Duodenal mucosa (tissue), 2 donors: ENCODE measurements around the gene CACNA1D.
"Not testable (repeated sequence)": the region's sequence is repeated elsewhere in the genome, so short reads cannot be mapped to it uniquely, and the experiment has no call there.

Source experiments
- H3K27ac ChIP-seq: one replicate; pipeline ENCODE4 v1.7.0; 2013; ENCODE audit warnings: low read depth, low read length
- H3K27me3 ChIP-seq, 2 donors: one replicate each; pipeline ENCODE4 v1.7.0; 2013; ENCODE audit warnings: low read length in 2 of 2, control low read depth in 1 of 2; ENCODE audit not compliant: insufficient read depth in 2 of 2, control insufficient read depth in 1 of 2
- H3K36me3 ChIP-seq, 2 donors: one replicate each; pipeline ENCODE4 v1.7.0; 2013; ENCODE audit warnings: low read length in 2 of 2, control low read depth in 1 of 2; ENCODE audit not compliant: insufficient read depth in 2 of 2, control insufficient read depth in 1 of 2
- H3K4me1 ChIP-seq, 2 donors: one replicate each; pipeline ENCODE4 v1.7.0; 2013; ENCODE audit warnings: low read length in 2 of 2, control low read depth in 1 of 2; ENCODE audit not compliant: insufficient read depth in 2 of 2, control insufficient read depth in 1 of 2
- H3K4me3 ChIP-seq, 2 donors: one replicate each; pipeline ENCODE4 v1.7.0; 2013; ENCODE audit warnings: low read length in 2 of 2, low read depth in 1 of 2
- H3K9ac ChIP-seq, 2 donors: one replicate each; pipeline ENCODE4 v1.7.0; 2013; ENCODE audit warnings: low read length in 2 of 2, low read depth in 1 of 2
- H3K9me3 ChIP-seq, 2 donors: one replicate each; pipeline ENCODE4 v1.7.0; 2013; ENCODE audit warnings: low read length in 2 of 2, control low read depth in 1 of 2; ENCODE audit not compliant: control insufficient read depth in 1 of 2

The CACNA1D gene

DNA sequence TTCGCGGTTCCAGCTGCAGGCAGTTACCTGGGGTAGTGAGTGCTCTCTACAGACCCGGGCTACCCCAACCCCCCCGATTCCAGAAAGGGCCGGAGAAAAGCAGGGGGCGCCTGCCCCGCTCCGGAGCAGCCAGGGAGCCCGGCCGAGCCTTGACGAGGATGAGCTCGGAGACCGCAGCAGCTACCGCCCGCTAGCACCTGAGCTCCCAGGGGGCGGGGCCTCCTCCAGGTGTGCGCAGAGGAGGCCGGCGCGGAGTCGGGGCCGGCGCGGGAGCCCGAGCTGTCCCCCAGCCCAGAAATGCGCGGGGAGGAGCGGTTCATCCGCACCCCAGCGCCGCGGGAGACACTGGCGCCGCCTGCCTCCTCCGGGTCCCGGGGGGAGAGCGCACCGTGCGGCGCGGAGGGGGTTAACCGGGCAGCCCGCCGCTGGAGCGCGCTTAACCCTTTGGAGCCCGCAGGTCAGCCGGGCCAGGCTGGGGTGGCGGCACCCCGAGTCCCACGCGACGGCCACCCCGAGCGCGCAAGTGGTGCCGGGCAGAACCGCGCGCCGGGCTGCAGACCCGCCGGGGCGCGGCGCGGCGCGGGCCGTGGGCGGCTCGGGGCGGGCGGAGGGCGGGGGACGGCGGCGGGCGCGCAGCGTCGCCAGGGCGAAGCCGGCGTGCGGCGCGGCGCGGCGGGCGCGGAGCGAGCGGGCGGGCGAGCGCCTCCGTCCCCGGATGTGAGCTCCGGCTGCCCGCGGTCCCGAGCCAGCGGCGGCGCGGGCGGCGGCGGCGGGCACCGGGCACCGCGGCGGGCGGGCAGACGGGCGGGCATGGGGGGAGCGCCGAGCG lies at the start of gene CACNA1D:
Gene CACNA1D, plus strand, starts transcription at position 649 of the 829 bp plus-strand sequence. CDS start 556 bp downstream, outside the sequence.
- no peak within 1 kb of the TSS for H3K27ac ChIP-seq
- H3K9me3 ChIP-seq: no peaks in the 10 kb centered on the region
- H3K36me3 ChIP-seq: no peaks in the 10 kb centered on the region
- peak within 1 kb of the TSS; percentile 65 to 73 for H3K4me3 ChIP-seq
- H3K27me3 ChIP-seq: peaks cover 3 to 6% of the 10 kb centered on the region in 2 donors
- H3K4me1 ChIP-seq: peaks cover 15 to 29% of the 10 kb centered on the region in 2 donors
- peak within 1 kb of the TSS; percentile 47 to 54 for H3K9ac ChIP-seq

GRCh38 chr3:53457068-53457467 lies 37.3 kb upstream of the CACNA1D start:
- Histone ChIP-seq H3K36me3 (no peaks in the 10 kb centered on the region), H3K9me3 (no peaks in the 10 kb centered on the region), H3K27me3 (no peaks in the 10 kb centered on the region), H3K9ac (no peak overlapping the region), H3K4me3 (no peak overlapping the region), H3K27ac (no peak overlapping the region), H3K4me1 (no peaks in the 10 kb centered on the region)

DNA sequence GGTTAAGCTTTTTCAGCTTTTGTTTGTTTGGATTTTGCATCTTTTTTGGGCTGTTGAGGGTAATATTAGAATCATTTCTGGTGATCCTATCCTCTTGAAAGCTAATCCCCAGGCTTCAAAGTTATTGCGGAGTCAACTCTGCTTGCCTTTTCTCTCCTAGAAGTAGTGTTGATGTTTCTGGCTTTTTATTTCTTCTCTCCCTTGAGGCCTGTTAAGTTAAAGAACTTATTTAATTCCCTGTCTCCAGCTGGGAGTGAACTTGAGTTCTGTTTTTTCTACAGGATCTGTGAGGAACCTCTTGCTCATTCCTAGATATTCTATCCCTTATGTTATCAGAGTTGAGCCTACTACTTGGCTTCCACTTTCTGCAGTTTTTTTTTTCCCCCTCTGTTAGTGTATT lies 34.1 kb upstream of the CACNA1D start:
- no peaks in the 10 kb centered on the region for H3K36me3 ChIP-seq
- H3K4me3 ChIP-seq: no peak overlapping the region
- no peaks in the 10 kb centered on the region for H3K4me1 ChIP-seq
- no peaks in the 10 kb centered on the region for H3K27me3 ChIP-seq
- peaks cover 0 to 5% of the 10 kb centered on the region in 2 donors for H3K9me3 ChIP-seq
- no peak overlapping the region for H3K27ac ChIP-seq
- no peak overlapping the region for H3K9ac ChIP-seq

GRCh38 chr3:53464424-53464823 lies 30.0 kb upstream of the CACNA1D start:
- H3K27ac ChIP-seq: no peak overlapping the region
- no peaks in the 10 kb centered on the region for H3K4me1 ChIP-seq
- H3K9me3 ChIP-seq: peaks cover 0 to 5% of the 10 kb centered on the region in 2 donors
- no peak overlapping the region for H3K9ac ChIP-seq
- no peaks in the 10 kb centered on the region for H3K36me3 ChIP-seq
- H3K27me3 ChIP-seq: no peaks in the 10 kb centered on the region
- H3K4me3 ChIP-seq: no peak overlapping the region

GRCh38 chr3:53469758-53470157 lies 24.7 kb upstream of the CACNA1D start:
- not testable (repeated sequence) for H3K4me3 ChIP-seq, H3K9ac ChIP-seq, H3K36me3 ChIP-seq, H3K27ac ChIP-seq, H3K27me3 ChIP-seq, H3K4me1 ChIP-seq, H3K9me3 ChIP-seq

DNA sequence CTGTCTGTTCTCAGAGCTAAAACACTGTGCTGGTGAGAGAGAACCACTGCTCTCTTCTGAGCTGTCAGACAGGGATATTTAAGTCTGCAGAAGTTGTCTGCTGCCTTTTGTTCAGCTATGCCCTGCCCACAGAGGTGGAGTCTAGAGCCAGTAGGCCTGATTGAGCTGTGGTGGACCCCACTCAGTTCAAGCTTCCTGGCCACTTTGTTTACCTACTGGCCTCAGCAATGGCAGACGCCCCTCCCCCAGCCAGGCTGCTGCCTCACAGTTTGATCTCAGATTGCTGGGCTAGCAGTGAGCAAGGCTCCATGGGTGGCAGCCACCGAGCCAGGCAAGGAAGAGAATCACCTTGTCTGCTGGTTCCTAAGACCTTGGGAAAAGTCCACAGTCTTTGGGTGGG lies 21.0 kb upstream of the CACNA1D start:
- Histone ChIP-seq H3K4me1 (no peaks in the 10 kb centered on the region), H3K4me3 (no peak overlapping the region), H3K9me3 (no peaks in the 10 kb centered on the region), H3K36me3 (no peaks in the 10 kb centered on the region), H3K27ac (no peak overlapping the region), H3K9ac (no peak overlapping the region), H3K27me3 (no peaks in the 10 kb centered on the region)

DNA sequence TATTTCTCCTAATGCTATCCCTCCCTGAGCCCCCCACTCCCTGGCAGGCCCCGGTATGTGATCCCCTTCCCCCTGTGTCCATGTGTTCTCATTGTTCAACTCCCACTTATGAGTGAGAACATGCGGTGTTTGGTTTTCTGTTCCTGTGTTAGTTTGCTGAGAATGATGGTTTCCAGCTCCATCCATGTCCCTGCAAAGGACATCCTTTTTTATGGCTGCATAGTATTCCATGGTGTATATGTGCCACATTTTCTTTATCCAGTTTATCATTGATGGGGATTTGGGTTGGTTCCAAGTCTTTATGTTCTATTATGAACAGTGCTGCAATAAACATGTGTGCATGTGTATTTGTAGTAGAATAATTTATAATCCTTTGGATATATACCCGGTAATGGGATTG lies 18.0 kb upstream of the CACNA1D start:
- not testable (repeated sequence) for H3K9ac ChIP-seq, H3K4me3 ChIP-seq, H3K27ac ChIP-seq, H3K27me3 ChIP-seq, H3K9me3 ChIP-seq, H3K36me3 ChIP-seq
- H3K4me1 ChIP-seq: peaks cover 14% of the 10 kb centered on the region in 2 donors

DNA sequence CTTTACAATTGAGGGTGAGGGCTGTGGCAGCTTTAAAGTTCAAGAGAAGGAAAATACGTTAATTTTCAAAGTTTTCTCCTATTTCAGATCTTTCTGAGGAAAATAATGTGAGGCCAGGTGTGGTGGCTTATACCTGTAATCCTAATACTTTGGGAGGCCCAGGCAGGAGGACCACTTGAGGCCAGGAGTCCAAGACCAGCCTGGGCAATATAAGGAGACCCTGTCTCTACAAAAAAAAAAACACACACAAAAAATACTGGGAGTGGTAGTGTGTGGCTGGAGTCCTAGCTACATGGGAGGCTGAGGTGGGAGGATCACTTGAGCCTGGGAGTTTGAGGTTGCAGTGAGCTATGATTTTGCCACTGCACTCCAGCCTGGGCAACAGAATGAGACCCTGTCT lies 16.7 kb upstream of the CACNA1D start:
- not testable (repeated sequence) for H3K9ac ChIP-seq, H3K27me3 ChIP-seq, H3K9me3 ChIP-seq, H3K27ac ChIP-seq, H3K36me3 ChIP-seq, H3K4me3 ChIP-seq
- H3K4me1 ChIP-seq: peaks cover 14% of the 10 kb centered on the region in 2 donors

GRCh38 chr3:53478166-53478830 lies 16.1 kb upstream of the CACNA1D start:
- Histone ChIP-seq H3K9me3 (no peaks in the 10 kb centered on the region), H3K9ac (peak overlapping the region in 1 of 2 donors; percentile 27), H3K27me3 (no peaks in the 10 kb centered on the region), H3K4me3 (no peak overlapping the region), H3K4me1 (peaks cover 14% of the 10 kb centered on the region in 2 donors), H3K27ac (no peak overlapping the region), H3K36me3 (no peaks in the 10 kb centered on the region)

DNA sequence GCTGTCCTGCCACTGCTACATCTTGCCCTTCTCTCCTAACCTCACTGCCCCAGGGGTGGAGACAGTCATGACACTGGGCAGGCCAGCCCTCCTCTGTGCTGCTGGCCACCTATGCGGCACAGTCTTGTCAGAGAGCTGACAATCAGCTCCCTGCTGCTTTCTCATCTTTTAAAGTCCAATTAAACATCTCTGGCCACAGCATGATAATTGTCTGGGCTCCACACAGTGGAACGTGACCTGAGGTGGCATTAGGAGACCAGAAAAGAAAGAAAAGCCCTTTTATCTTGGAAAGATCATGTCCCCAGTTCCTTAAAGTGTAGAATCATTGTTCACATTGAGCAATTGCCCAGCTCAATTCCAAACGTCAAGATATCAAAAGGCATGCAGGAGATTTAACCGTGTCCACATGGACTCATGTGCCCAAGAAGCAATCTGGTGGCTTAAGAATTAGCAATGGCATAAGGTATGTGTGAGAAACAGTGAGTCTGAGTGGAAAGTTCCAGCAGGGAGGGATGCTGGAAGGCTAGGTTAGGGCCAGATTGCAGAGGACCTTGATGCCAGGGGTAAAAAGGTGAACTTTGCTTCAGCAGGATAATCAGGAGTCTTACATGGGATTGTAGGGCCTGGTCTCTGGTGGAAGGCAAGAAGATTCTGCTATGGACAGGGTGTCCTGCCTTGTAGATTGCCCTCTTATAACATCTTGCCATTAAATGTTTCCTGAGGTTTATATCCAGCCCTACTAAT lies 15.3 kb upstream of the CACNA1D start:
- Histone ChIP-seq H3K27me3 (no peaks in the 10 kb centered on the region), H3K4me1 (peaks cover 14% of the 10 kb centered on the region in 2 donors), H3K9ac (peak overlapping the region in 1 of 2 donors; percentile 27), H3K9me3 (no peaks in the 10 kb centered on the region), H3K4me3 (no peak overlapping the region), H3K36me3 (no peaks in the 10 kb centered on the region), H3K27ac (no peak overlapping the region)
